ENCODE results near the gene ELOVL6. TPM values are rescaled to one million over a fixed set of nuclear protein-coding genes. Genes with fewer than 3 reads are reported as not detected.

The ELOVL6 gene
- total RNA-seq, 1 donor from 2014 or later, result 8.9 TPM

DNA sequence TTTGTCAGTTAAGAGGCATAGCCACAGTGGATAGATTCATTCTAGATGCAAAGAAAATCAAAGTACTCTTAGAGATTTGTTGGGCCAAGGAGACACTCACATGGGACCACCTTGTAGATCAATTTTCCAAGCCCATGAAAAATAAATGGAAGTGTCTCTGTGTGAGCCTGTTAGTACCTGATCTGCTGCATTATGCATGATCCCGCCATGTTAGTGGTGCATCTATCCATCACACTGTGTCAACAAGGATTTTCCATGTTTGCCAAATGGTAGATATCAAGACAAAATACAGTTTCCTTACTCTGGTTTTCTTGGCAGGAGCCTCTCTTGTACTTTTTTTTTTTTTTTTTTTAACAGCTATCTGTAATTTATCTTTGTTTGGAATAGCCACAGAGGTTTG, 173.4 kb downstream of the ELOVL6 start:
- no peak for DNase-seq

DNA sequence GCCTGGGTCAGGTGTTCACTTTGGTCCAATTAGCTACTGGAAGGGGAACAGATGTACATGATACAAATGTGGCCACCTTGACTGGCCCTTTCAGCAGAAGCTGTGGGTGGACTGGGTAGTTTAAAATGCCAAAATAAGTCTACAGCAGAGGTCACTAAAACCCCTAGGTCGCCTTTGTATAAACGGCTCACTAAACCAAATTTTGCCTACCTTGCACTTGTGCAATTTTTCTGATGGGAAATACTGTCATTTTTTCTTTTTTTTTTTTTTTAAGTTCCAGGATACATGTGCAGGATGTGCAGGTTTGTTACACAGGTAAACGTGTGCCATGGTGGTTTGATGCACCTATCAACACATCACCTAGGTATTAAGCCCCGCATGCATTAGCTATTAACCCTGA, 176.0 kb downstream of the ELOVL6 start:
- DNase-seq, result no peak

DNA sequence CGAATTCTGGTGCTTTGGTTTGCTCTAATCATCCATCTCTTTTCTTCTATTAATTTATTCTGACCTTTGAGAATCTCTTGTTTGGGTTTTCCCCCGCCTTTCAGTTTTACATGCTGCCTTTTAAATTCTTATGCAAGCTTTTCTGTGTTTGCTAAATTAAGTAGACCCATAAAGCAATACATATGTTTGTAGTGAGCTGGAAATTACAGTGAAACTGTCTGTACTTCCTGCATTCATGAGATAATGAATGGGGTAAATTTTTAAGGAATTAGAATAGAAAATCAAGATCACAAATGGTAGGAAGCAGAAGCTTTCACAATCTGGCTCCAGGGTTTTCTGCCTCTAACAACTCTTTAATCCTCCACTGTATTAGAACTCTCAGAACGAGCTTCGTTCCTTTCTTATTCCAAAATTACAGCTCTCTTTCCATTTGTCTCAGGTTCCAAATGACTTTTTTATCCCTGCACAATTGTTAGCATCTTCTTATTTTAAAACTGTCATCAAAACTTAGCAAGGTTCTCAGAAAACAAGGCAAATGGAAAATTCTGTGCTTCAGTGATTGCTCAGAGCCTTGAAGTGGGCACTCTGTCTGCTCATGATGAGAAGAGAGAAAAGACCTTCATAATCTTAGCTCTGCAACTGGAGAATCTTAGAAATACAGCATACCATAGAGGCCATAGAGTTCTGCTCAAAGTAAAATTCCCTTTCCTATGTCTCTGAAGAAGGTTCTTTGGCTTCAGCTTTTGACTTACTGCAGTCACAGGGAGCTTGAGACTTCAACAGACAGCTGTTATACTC, 177.6 kb downstream of the ELOVL6 start:
- no peak for DNase-seq

DNA sequence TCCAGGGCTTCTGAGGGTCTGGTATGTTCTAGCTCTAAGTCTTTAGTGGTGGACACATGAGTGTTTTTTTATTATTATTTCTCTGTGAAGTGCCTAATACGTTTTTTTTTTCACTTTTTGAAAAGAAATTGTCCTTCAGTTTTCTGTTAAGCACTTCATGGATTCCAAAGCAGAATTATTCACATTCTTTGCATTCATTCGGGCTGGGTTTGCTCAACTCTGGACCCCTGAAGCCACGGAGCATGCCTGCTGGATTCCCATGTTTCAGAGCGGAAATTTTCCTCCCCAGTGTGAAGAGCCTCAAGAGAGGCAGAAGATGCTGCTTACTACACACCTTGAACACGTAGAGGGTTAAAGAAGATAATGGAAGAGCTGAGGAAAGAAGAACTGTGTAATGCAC, 178.3 kb downstream of the ELOVL6 start:
- DNase-seq, result no peak

DNA sequence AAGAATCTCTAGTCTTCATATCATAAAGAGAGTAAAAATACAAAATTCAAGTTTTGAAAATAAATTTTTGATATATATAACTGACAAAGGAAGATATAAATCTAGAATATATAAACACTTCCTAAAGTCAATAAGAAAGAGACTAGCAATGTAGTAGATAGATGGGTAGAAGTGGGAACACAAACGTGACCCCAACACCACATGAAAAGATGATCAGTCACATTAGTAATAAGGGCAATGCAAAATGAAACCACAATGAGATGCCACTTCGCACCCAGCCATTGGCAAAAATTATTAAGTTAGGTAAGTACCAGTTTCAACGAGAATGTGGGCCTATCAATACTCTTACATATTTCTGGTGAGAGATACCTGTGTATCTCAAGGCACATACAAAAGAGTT, 179.3 kb downstream of the ELOVL6 start:
- no peak for DNase-seq

DNA sequence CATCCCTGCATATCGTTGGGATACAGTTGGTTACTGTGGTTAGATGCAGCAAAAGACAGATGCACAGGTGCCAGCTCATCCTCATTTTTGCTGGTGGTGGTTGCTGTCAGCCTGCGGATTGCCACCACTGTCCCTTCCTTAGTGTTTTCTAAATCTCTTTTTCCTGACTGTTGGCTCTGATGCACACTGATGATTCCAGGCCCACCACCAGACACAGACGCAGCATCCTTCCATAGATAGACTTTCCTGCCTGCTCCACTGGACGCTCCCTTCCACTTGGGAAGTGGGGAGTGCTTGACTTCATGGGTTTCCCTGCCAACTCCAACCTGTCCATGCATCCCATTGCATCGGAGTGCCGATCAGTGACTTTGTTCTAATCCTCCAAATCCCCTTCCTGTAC, 184.2 kb downstream of the ELOVL6 start:
- DNase-seq, result no peak

DNA sequence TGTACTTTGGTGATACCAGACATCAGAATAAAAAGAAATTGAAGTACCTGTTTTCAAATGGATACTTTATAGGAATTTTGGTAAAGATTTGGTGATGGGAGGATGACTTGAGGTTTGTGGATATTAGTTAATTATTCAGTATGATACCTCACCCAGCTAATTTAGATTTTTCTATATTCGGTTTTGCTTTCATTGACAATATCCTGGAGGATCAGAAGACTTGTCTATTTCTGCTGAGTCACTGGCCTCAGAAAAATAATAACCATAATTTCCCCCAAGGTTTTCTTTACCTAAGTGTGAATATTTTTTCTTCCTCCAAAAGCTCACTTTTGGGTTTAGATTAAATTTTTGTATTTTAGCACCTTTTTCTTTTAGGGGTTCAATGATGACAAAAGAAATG, 185.5 kb downstream of the ELOVL6 start:
- DNase-seq, result no peak

DNA sequence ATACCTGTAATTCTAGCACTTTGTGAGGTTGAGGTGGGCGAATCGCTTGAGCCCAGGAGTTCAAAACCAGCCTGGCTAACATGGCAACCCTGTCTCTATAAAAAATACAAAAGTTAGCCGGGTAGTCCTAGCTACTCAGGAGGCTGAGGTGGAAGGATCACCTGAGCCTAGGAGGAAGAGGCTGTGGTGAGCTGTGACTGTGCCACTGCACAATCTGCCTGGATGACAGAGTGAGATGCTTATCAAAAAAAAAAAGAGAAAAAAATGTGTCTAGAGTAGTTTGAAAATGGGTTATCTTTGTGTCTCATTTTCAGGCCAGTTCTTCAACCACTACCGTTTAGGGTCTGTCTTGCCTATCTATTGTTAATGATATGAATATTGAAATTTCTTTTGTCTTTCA, 187.6 kb downstream of the ELOVL6 start:
- no peak for DNase-seq

DNA sequence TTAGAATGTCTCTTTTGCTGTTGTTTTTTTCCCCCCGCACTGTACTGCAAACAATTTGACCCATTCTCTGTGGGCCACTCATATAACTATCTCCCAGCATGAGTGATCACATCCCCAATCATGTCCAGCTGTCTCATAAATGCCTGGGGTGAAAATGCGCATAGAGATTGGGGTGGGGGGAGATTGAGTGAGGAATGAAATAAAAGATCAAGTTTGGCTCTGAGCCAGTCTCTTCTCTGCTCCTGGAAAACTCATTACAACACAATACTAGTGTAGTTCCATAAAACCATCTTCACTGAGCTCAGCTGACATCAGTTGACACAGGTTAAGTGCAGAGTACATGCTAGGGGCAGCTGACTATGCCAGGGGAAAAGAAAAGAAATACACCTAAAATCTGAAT, 188.9 kb downstream of the ELOVL6 start:
- DNase-seq, result no peak

DNA sequence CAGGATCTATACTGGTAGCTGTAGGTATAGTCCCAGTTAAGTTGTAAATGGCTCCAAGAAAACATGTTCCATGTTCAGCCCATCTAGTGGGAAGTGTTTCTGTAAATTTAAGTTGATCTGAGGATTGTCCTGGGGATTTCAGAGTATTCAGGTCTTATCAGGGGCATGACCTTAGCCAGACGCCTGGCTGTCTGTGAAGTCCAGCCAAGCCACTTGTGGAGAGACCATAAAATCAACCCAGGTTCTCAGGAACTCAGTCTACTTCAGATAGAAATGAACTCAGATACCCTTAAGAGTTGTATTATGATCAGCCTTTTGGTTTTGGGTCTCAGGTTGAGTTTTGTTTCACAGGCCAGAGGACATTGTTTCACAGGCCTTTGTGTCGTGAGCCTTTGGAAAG, 189.9 kb downstream of the ELOVL6 start:
- no peak for DNase-seq

DNA sequence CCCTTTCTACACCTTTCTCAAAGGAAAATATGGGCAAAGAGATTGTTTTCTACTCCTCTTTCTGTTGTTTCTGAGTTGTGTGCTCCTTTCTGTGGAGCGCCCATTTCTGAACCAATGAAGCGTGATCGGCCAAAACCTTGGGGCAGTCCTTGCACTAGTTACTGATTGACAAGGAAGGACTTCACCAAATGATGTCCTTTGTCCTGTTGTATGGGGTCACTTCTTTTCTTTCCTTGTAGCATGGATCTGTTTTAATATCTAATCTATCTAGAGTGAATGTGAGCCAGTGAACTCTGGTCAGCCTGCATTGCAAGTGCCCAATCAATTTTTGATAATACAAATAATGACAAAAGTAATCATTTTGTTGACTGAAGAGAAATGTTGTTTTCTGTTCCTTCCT, 191.2 kb downstream of the ELOVL6 start:
- DNase-seq, result no peak

DNA sequence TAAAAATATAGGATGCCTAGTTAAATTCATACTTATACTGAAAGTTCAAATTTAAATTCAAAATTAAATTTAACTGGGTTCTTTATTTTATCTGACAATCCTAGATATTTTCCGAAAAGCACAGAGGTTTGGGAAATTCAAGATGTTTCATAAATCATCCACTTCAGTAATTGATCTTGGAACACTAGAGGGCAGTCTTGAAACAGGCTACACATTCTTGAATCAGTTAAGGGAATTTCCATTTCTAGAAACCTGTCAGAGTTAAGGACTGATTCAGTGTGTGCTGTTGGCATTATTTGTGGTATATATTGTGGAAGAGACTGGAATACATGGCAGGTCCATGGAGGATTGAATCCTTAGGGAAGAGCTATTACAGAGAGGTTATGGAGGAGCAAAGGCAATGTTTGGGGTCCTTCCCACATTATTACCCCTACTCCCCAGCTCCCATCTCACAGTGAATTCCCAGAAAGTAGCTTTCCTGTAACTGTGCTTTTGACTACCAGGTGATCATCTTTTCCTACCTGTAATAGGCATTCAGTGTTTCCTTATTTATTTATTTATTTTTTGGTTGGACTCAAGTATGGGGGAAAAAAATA, 192.9 kb downstream of the ELOVL6 start:
- DNase-seq, result peak; percentile 85

DNA sequence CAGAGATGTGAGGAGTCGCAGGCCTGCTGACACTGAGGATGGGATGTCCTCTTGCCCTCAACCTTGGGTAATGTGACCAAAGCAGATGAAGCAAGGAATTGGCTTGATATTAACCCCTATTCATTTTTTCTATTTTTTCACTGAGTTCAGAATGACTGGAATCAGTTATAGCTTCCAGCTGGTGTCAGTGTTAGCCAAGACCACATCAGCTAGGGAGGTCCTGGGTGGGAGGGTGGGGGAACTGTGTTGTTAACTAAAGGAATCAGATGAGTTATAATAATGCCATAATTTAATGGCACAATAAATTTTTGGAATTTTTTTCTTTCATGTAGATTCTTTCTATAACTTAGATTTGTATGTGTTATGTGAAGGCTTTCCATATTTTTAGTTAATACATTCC, 193.9 kb downstream of the ELOVL6 start:
- no peak for DNase-seq

DNA sequence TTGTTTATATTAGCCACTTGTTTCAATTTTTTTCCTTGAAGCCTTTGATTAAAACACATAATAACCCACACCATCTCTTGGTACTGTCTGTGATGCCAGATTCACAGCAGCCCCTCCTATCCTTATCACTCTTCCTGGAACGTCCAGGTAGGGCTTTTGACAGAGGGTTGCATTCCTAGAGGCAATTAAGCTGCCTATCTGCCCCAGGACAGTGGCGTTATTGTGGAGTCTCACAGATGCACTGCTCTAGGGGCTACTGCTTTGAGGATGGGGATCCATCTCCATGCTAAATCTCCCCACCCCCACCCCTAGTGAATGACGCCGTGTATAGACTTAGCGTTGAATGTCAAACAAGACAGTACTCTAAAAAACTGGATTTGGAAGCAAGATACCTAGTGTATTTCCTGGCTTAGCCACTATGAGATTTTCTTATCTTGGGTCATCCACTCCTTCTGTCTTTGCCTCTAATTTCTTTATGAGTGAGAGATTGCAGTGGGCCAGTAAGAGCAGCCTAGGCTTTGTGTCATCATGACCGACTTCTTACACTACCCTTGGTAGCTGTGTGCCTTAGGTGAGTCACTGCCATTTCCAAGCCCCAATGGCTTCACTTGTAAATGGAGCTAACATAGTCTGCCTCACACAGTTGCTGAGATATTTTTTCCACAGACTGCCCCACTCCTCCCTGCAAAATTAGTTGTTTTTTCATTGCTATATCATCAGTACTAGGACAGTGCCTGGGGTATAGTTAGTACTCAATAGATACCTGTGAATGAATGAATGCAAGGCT, 194.8 kb downstream of the ELOVL6 start:
- no peak for DNase-seq

DNA sequence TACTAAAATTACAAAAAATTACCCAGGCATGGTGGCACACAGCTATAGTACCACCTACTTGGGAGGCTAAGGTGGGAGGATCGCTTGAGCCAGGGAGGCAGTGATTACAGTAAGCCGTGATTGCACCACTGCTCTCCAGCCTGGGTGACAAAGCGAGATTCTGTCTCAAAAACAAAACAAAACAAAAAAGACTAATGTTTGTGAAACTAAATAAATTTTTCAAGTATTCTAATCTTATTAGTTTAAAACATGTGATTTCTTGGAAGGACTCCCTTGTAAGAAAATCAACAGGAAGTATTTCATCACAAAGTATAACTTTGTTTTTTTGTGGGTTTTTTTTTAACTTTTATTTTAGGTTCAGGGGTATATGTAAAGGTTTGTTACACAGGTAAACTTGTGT, 196.1 kb downstream of the ELOVL6 start:
- no peak for DNase-seq

DNA sequence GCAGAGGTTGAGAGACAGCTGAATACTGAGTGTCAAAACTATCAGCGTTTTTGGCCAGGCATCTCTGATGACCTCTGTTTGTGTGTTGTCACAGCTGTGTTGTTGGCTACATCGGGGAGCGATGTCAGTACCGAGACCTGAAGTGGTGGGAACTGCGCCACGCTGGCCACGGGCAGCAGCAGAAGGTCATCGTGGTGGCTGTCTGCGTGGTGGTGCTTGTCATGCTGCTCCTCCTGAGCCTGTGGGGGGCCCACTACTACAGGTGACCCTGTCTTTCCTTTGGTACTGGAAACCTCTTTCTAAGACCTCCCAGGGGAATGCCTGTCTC, 198.9 kb downstream of the ELOVL6 start:
- DNase-seq, result no peak

DNA sequence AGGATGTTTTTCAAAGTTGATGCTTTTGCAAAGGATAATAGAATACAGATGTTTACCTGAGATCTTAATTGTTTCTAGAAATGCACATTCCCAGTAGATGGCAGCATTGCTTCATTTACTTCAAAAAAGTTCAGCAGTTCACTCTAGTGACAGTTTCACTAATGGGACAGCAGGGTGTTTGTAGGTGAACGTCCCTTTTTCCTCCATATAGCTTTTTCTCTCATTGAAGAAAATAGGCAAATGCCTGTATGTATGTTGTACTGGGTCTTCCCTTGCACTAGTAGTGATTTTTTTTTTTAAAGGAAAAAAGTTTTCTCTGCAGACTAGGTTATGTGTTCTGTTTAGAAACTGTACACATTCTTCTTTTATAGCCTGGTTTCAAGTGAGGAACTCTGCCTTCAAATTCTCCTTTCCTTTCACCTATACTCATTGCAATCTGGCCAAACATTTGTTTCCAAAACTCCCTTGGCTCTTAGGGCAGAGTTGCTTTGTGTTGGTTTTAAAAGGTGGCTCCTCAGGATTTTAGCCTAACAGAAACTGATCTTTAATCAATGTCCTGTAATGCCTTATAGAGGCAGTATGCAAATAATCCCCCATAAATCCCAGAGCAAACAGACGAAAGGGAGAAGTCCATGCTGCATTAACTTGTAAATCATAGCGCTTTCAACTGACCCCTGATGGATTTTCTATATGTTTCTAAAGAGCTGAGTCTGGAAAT, 199.4 kb downstream of the ELOVL6 start:
- peak; percentile 84 for DNase-seq

DNA sequence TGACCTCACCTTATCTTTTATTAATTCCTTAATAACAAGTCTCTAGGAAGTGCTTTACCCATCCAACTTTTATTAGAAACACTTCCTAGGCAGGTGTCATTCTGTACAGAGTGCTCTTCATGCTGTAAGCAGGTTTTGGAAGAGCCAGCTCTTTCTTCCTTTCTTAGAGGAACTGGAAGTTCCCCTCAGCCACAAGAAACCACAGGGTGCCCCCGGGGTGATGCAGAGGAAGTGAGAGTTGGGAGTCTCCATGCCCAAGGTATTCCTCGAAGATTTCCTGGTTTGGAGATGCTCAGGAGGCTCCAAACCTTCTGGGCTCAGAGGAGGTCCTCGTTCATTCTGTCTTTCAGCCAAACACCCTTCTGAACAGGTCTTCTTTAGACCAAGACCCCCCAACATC, 201.9 kb downstream of the ELOVL6 start:
- no peak for DNase-seq
